HG03571 (cell line): ENCODE results near the gene LRRC45.

ENCODE experiments used
- ATAC-seq: cut with Tn5 transposase; IDR thresholded peaks from one replicate; pipeline ENCODE4 v1.9.1; 2021; ENCODE audit not compliant: unreplicated experiment

Gene LRRC45

GRCh38 chr17:82007228-82007494, 15.9 kb upstream of the LRRC45 start:
- no peak for ATAC-seq

GRCh38 chr17:82007495-82008257, 15.4 kb upstream of the LRRC45 start:
- ATAC-seq: no peak

- no peak for ATAC-seq
Observed at GRCh38 chr17:82008258-82008940, 14.7 kb upstream of the LRRC45 start.

- no peak for ATAC-seq
Observed at GRCh38 chr17:82008941-82009405, 14.1 kb upstream of the LRRC45 start.

- ATAC-seq: no peak
Observed at GRCh38 chr17:82009413-82009812, 13.7 kb upstream of the LRRC45 start.

- ATAC-seq: no peak
Observed at GRCh38 chr17:82010575-82011525, 12.3 kb upstream of the LRRC45 start.

- no peak for ATAC-seq
Observed at GRCh38 chr17:82011617-82012187, 11.4 kb upstream of the LRRC45 start.

- ATAC-seq: no peak
Observed at GRCh38 chr17:82012261-82012639, 10.9 kb upstream of the LRRC45 start.

- no peak for ATAC-seq
Observed at GRCh38 chr17:82012640-82013295, 10.3 kb upstream of the LRRC45 start.

GRCh38 chr17:82013341-82013740, 9.8 kb upstream of the LRRC45 start:
- no peak for ATAC-seq

GRCh38 chr17:82013772-82014321, 9.3 kb upstream of the LRRC45 start:
- ATAC-seq: no peak

- ATAC-seq: no peak
Observed at GRCh38 chr17:82014432-82014831, 8.7 kb upstream of the LRRC45 start.

- ATAC-seq: no peak
Observed at GRCh38 chr17:82014971-82015310, 8.2 kb upstream of the LRRC45 start.

GRCh38 chr17:82015311-82015971, 7.7 kb upstream of the LRRC45 start:
- ATAC-seq: no peak

GRCh38 chr17:82016061-82016874, 6.8 kb upstream of the LRRC45 start:
- no peak for ATAC-seq

GRCh38 chr17:82016875-82017459, 6.1 kb upstream of the LRRC45 start:
- ATAC-seq: no peak

- no peak for ATAC-seq
Observed at GRCh38 chr17:82017612-82018151, 5.4 kb upstream of the LRRC45 start.

GRCh38 chr17:82018152-82018988, 4.7 kb upstream of the LRRC45 start:
- no peak for ATAC-seq
